Smooth muscle cell (in vitro differentiated cells): ENCODE measurements around the gene KLHDC10. TPM values are rescaled to one million over a fixed set of nuclear protein-coding genes. Genes with fewer than 3 reads are reported as not detected.

Experiments used
- DNase-seq: peaks from one replicate; lab custom pipeline; 2025; ENCODE audit not compliant: unreplicated experiment; lab: John Stamatoyannopoulos, UW
- H2AFZ ChIP-seq: fragments of 200-600 bp; sonication (generic); 2 replicates; pipeline ENCODE4 v1.6.0; 2016; ENCODE audit warnings: antibody characterized with exemption, low read depth, mild to moderate bottlenecking
- H3F3A ChIP-seq: fragments of 200-600 bp; sonication (generic); 2 replicates; pipeline ENCODE4 v1.6.0; 2017; ENCODE audit warnings: antibody characterized with exemption, low read depth
- H3K27ac ChIP-seq: fragments of 200-600 bp; sonication (generic); 2 replicates; pipeline ENCODE4 v1.5.1; 2016; ENCODE audit warnings: low read depth, mild to moderate bottlenecking
- H3K27me3 ChIP-seq: fragments of 200-600 bp; sonication (generic); 2 replicates; pipeline ENCODE4 v1.6.1; 2016; ENCODE audit warnings: low read depth, mild to moderate bottlenecking
- H3K36me3 ChIP-seq: fragments of 200-600 bp; sonication (generic); 2 replicates; pipeline ENCODE4 v1.5.1; 2016; ENCODE audit warnings: low read depth
- H3K4me1 ChIP-seq: fragments of 200-600 bp; sonication (generic); 2 replicates; pipeline ENCODE4 v1.5.1; 2016; ENCODE audit warnings: low read depth
- H3K4me2 ChIP-seq: fragments of 200-600 bp; sonication (generic); 2 replicates; pipeline ENCODE4 v1.6.0; 2016; ENCODE audit warnings: mild to moderate bottlenecking
- H3K4me3 ChIP-seq: fragments of 200-600 bp; sonication (generic); 2 replicates; pipeline ENCODE4 v1.5.1; 2016; ENCODE audit warnings: mild to moderate bottlenecking
- H3K79me2 ChIP-seq: fragments of 200-600 bp; sonication (generic); 2 replicates; pipeline ENCODE4 v1.6.0; 2016; ENCODE audit warnings: low read depth, mild to moderate bottlenecking
- H3K9ac ChIP-seq: fragments of 200-600 bp; sonication (generic); 2 replicates; pipeline ENCODE4 v1.6.0; 2016; ENCODE audit warnings: low read depth
- H3K9me3 ChIP-seq: fragments of 200-600 bp; sonication (generic); replicated peaks from 2 replicates; pipeline ENCODE4 v1.5.1; 2016; ENCODE audit warnings: low read depth
- H4K20me1 ChIP-seq: fragments of 200-600 bp; sonication (generic); 2 replicates; pipeline ENCODE4 v1.6.0; 2016; ENCODE audit warnings: low read depth
- WGBS: methylation state at CpG from one replicate; pipeline ENCODE4 v1.1.7; 2016; ENCODE audit warnings: low lambda C conversion rate; 5-methylcytosine and 5-hydroxymethylcytosine counted together
- polyA plus RNA-seq: library from polyadenylated mRNA; unstranded; fragments of >200 nt; fragmentation: Nextera tagmentation; extraction: Ambion mirVana; gene quantifications from 2 replicates; pipeline ENCODE4 v1.2.1, GENCODE V29; 2016
- total RNA-seq: library from RNA; depleted of rRNA; stranded (reverse); fragments of >200 nt; gene quantifications from 2 replicates; pipeline ENCODE4 v1.2.3, GENCODE V29; 2014
- TF ChIP-seq, protein P1 (sequence below): fragments of 200-600 bp; sonication (generic); IDR thresholded peaks from 2 replicates; pipeline ENCODE4 v1.5.1; 2017; ENCODE audit warnings: borderline replicate concordance, mild to moderate bottlenecking, antibody characterized with exemption; ENCODE audit not compliant: insufficient read depth, poor library complexity, severe bottlenecking

KLHDC10 gene
- total and polyA plus RNA-seq, 2 experiments from 2014 or later, result 8.3 to 24.9 TPM

DNA sequence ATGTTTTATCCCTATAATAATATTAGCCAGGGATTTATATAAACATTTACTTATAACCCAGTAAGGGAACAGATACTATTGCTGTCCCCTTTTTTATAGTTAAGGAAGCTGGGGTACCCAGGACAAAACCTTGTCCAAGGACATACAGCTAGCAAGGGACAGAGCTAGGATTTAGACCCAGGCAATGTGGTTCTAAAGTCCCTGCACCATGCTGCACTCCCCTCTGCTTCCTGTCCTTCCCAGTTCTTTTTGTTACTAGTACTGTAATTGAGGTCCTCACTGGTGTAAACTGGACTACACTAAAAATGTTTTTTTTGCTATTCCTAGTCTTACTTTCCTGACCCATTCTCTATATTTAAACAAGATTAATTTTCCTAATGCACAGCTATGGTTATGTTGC lies 16.6 kb downstream of the KLHDC10 start:
- no peaks in the 10 kb centered on the region for H3K27me3 ChIP-seq
- H3K9me3 ChIP-seq, result no peaks in the 10 kb centered on the region
- peaks cover 100% of the 10 kb centered on the region for H3K79me2 ChIP-seq
- no peaks in the 10 kb centered on the region for H3K4me1 ChIP-seq
- H3K36me3 ChIP-seq, result no peaks in the 10 kb centered on the region
- H3K9ac ChIP-seq, result no peak overlapping the region
- no peak for DNase-seq
- no peak overlapping the region for H3K27ac ChIP-seq
- TF ChIP-seq, protein P1, sequence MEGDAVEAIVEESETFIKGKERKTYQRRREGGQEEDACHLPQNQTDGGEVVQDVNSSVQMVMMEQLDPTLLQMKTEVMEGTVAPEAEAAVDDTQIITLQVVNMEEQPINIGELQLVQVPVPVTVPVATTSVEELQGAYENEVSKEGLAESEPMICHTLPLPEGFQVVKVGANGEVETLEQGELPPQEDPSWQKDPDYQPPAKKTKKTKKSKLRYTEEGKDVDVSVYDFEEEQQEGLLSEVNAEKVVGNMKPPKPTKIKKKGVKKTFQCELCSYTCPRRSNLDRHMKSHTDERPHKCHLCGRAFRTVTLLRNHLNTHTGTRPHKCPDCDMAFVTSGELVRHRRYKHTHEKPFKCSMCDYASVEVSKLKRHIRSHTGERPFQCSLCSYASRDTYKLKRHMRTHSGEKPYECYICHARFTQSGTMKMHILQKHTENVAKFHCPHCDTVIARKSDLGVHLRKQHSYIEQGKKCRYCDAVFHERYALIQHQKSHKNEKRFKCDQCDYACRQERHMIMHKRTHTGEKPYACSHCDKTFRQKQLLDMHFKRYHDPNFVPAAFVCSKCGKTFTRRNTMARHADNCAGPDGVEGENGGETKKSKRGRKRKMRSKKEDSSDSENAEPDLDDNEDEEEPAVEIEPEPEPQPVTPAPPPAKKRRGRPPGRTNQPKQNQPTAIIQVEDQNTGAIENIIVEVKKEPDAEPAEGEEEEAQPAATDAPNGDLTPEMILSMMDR, result no peak
- no peak overlapping the region for H3K4me2 ChIP-seq
- H4K20me1 ChIP-seq, result peaks cover 97% of the 10 kb centered on the region
- H3K4me3 ChIP-seq, result no peak overlapping the region
- no peak overlapping the region for H2AFZ ChIP-seq
- H3F3A ChIP-seq, result no peaks in the 10 kb centered on the region

DNA sequence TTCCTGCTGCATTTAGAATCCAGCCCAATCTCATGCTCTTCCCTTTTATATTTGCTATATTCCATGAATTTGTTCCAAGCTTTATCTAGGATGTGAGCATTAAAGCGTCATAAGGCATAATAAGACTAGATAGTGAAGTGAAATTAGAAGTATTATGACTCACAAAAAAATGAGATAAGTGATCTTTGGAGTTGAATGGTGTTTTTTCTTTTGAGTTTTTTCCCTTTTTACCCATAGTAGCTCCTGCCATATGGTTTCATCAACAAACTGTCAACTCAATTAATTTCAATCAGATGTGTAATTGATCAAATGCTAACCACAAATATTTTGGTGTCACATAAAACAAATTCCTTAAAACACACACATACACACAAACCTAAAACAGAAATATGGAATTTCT lies 17.0 kb downstream of the KLHDC10 start:
- Histone ChIP-seq H2AFZ (no peak overlapping the region), H3K9ac (no peak overlapping the region), H3K27me3 (no peaks in the 10 kb centered on the region), H4K20me1 (peaks cover 97% of the 10 kb centered on the region), H3K36me3 (no peaks in the 10 kb centered on the region), H3K9me3 (no peaks in the 10 kb centered on the region), H3K79me2 (peaks cover 100% of the 10 kb centered on the region), H3K27ac (no peak overlapping the region), H3K4me2 (no peak overlapping the region), H3F3A (no peaks in the 10 kb centered on the region), H3K4me1 (no peaks in the 10 kb centered on the region), H3K4me3 (no peak overlapping the region)
- TF ChIP-seq, protein P1, result no peak
- no peak for DNase-seq
- 95% methylated on average over 1 of the region's 1 CpG for WGBS

DNA sequence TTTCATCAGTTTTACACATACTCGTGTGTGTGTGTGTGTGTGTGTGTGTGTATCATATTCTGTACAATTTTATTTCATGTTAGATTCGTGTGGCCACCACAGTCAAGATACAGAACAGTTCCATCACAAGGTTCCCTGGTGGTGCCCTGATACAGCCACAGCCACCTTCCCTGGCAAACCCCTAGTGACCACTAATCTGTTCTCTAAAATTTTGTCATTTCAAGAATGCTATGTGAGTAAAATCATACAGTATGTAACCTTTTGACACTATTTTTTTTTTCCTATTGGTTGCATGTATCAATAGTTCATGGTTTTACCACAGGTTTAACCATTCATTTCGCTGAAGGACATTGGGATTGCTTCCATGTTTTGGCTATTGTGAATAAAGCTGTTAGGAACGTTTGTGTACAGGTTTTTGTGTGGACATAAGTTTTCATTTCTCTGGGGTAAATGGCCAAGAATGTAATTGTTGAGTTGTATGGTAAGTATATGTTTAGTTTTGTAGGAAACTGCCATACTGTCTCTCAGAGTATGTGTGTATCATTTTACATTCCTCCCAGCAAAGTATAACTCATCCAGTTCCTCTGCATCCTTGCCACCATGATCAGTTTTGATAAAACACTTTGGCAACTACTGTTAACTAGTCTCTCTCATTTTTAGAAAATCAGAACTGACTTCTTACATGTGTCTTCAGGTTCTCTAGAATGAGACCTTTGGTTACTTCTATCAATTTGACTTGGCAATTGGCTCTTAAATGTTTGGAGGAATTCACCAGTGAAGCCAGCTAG lies 20.6 kb downstream of the KLHDC10 start:
- Histone ChIP-seq H3K27me3 (no peaks in the 10 kb centered on the region), H2AFZ (no peak overlapping the region), H3K4me2 (no peak overlapping the region), H3K27ac (no peak overlapping the region), H3K36me3 (no peaks in the 10 kb centered on the region), H3K79me2 (peaks cover 96% of the 10 kb centered on the region), H3K9me3 (no peaks in the 10 kb centered on the region), H4K20me1 (peaks cover 99% of the 10 kb centered on the region), H3K9ac (no peak overlapping the region), H3K4me3 (no peak overlapping the region), H3K4me1 (peaks cover 5% of the 10 kb centered on the region), H3F3A (no peaks in the 10 kb centered on the region)
- no peak for DNase-seq
- WGBS, result 81% methylated on average over 4 of the region's 4 CpGs
- TF ChIP-seq, protein P1, result no peak

DNA sequence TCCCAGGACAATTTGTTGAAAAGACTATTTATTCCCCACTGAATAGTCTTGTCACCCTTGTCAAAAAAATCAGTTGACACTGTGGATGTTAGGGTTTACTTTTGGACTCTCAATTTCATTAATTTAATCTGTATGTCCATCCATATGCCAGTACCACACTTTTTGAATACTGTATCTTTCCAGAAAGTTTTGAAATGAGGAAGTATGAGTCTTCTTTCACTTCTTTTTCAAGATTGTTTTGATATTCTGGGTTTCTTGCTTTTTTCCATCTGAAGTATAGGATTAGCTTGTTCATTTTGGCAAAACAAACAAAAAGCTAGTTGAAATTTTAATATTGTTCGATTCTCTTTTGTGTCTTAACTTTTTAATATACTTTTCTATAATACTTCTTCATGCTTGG lies 21.7 kb downstream of the KLHDC10 start:
- no peak for DNase-seq
- Histone ChIP-seq H3K9me3 (no peaks in the 10 kb centered on the region), H2AFZ (no peak overlapping the region), H3F3A (no peaks in the 10 kb centered on the region), H3K36me3 (no peaks in the 10 kb centered on the region), H3K4me1 (peaks cover 5% of the 10 kb centered on the region), H3K4me3 (no peak overlapping the region), H3K9ac (no peak overlapping the region), H3K27me3 (no peaks in the 10 kb centered on the region), H3K79me2 (peaks cover 89% of the 10 kb centered on the region), H3K4me2 (no peak overlapping the region), H4K20me1 (peaks cover 99% of the 10 kb centered on the region), H3K27ac (no peak overlapping the region)
- WGBS, result 96% methylated on average over 1 of the region's 1 CpG
- TF ChIP-seq, protein P1, result no peak
